SK-N-SH (cell line): ENCODE data around the gene CTSF. TPM values are rescaled to one million over a fixed set of nuclear protein-coding genes. Genes with fewer than 3 reads are reported as not detected.

Source experiments
- CTCF ChIA-PET: fragments of 300-600, 350-600 bp; formaldehyde crosslinking; extraction: SDS; loops from one replicate; lab custom pipeline; 2021; lab: Yijun Ruan, JAX
- POLR2A ChIA-PET: fragments of 350-600 bp; sonication (Branson Sonifier 250); formaldehyde crosslinking; extraction: SDS; loops from one replicate; lab custom pipeline; 2020; ENCODE audit warnings: antibody characterized with exemption, inconsistent platforms; lab: Yijun Ruan, JAX
- DNase-seq: peaks from one replicate; pipeline ENCODE4 v3.0.0; 2012
- H2AFZ ChIP-seq: fragments of 200-600 bp; sonication (generic); 2 replicates; pipeline ENCODE4 v1.8.1; 2016; ENCODE audit warnings: antibody characterized with exemption, mild to moderate bottlenecking, low read depth
- H3F3A ChIP-seq: fragments of 200-600 bp; sonication (generic); replicated peaks from 2 replicates; pipeline ENCODE3; 2016; ENCODE audit warnings: antibody characterized with exemption, mild to moderate bottlenecking; ENCODE audit not compliant: insufficient read depth
- H3K27ac ChIP-seq, 2 experiments: fragments of 200-500 bp in 1 of 2; fragments of 200-600 bp in 1 of 2; sonication (Bioruptor generic) in 1 of 2; sonication (generic), shearing (Covaris generic) in 1 of 2; 2 replicates each; pipeline versions ENCODE4 v1.5.1 to v1.6.1; 2014 to 2016; ENCODE audit warnings: low read depth in 2 of 2, inconsistent platforms in 1 of 2, low read length in 1 of 2, mild to moderate bottlenecking in 1 of 2, mixed read lengths in 1 of 2
- H3K27me3 ChIP-seq: fragments of 200-600 bp; sonication (generic), shearing (Covaris generic); 2 replicates; pipeline ENCODE4 v1.6.1; 2016; ENCODE audit warnings: mixed run types; ENCODE audit not compliant: insufficient read depth
- H3K36me3 ChIP-seq, 2 experiments: fragments of 200-500 bp in 1 of 2; fragments of 200-600 bp in 1 of 2; sonication (Bioruptor generic) in 1 of 2; sonication (generic) in 1 of 2; replicated peaks in 1 of 2; 2 replicates each; pipeline versions ENCODE3 to v1.5.1; 2014 to 2016; ENCODE audit warnings: low read length in 1 of 2, mild to moderate bottlenecking in 1 of 2; ENCODE audit not compliant: insufficient read depth in 2 of 2, control insufficient read depth in 1 of 2
- H3K4me1 ChIP-seq, 2 experiments: fragments of 200-500 bp in 1 of 2; fragments of 200-600 bp in 1 of 2; sonication (Bioruptor generic) in 1 of 2; sonication (generic), shearing (Covaris generic) in 1 of 2; 2 replicates each; pipeline versions ENCODE4 v1.5.1 to v1.6.1; 2014 to 2016; ENCODE audit warnings: low read depth in 1 of 2, low read length in 1 of 2, mixed run types in 1 of 2; ENCODE audit not compliant: insufficient read depth in 2 of 2, control insufficient read depth in 1 of 2
- H3K4me2 ChIP-seq: fragments of 200-600 bp; sonication (generic), shearing (Covaris generic); 2 replicates; pipeline ENCODE4 v1.6.1; 2017; ENCODE audit warnings: mixed run types
- H3K4me3 ChIP-seq, 2 experiments: fragments of 200-500 bp in 1 of 2; fragments of 200-600 bp in 1 of 2; sonication (Bioruptor generic) in 1 of 2; sonication (generic), shearing (Covaris generic) in 1 of 2; 2 replicates each; pipeline versions ENCODE4 v1.5.1 to v1.8.1; 2014 to 2016; ENCODE audit warnings: low read depth in 2 of 2, inconsistent platforms in 1 of 2, low read length in 1 of 2, mild to moderate bottlenecking in 1 of 2, mixed read lengths in 1 of 2, moderate library complexity in 1 of 2
- H3K79me2 ChIP-seq: fragments of 200-600 bp; sonication (generic); 2 replicates; pipeline ENCODE4 v1.8.1; 2017; ENCODE audit warnings: mild to moderate bottlenecking; ENCODE audit not compliant: insufficient read depth
- H3K9ac ChIP-seq: fragments of 200-600 bp; sonication (generic); 2 replicates; pipeline ENCODE4 v1.6.1; 2017; ENCODE audit warnings: mixed run types
- H3K9me2 ChIP-seq: fragments of 200-600 bp; sonication (generic); 2 replicates; pipeline ENCODE4 v1.6.1; 2017; ENCODE audit warnings: mixed run types
- H3K9me3 ChIP-seq: fragments of 200-600 bp; sonication (generic); 2 replicates; pipeline ENCODE4 v1.6.1; 2017; ENCODE audit warnings: mixed run types, mild to moderate bottlenecking, moderate library complexity
- H4K20me1 ChIP-seq: fragments of 200-600 bp; sonication (generic); 2 replicates; pipeline ENCODE4 v1.6.1; 2017; ENCODE audit warnings: mild to moderate bottlenecking, mixed run types; ENCODE audit not compliant: insufficient read depth
- ELF1 ChIP-seq: IDR thresholded peaks from 2 replicates; pipeline ENCODE4 v1.4.0; 2012
- FOSL2 ChIP-seq: IDR thresholded peaks from 2 replicates; pipeline ENCODE4 v1.4.0; 2012; ENCODE audit warnings: low read depth, mild to moderate bottlenecking, moderate library complexity, borderline replicate concordance
- FOXM1 ChIP-seq: IDR thresholded peaks from 2 replicates; pipeline ENCODE4 v1.4.0; 2012; ENCODE audit warnings: low read depth, mild to moderate bottlenecking
- MEF2A ChIP-seq: IDR thresholded peaks from 2 replicates; pipeline ENCODE4 v1.4.0; 2012; ENCODE audit warnings: low read depth, borderline replicate concordance
- MXI1 ChIP-seq: IDR thresholded peaks from 2 replicates; pipeline ENCODE4 v1.6.1; 2012; ENCODE audit warnings: mild to moderate bottlenecking, low read depth, low read length, improper control_type of control experiment
- NFIC ChIP-seq: IDR thresholded peaks from 2 replicates; pipeline ENCODE4 v1.4.0; 2012; ENCODE audit warnings: borderline replicate concordance
- NRF1 ChIP-seq: IDR thresholded peaks from 2 replicates; pipeline ENCODE4 v1.6.1; 2012; ENCODE audit warnings: low read depth, mild to moderate bottlenecking, low read length
- RAD21 ChIP-seq: IDR thresholded peaks from 2 replicates; pipeline ENCODE4 v1.6.1; 2012; ENCODE audit warnings: mild to moderate bottlenecking, low read length
- RXRA ChIP-seq: IDR thresholded peaks from 2 replicates; pipeline ENCODE4 v1.4.0; 2012; ENCODE audit warnings: low read depth, mild to moderate bottlenecking, borderline replicate concordance
- TEAD4 ChIP-seq: IDR thresholded peaks from 2 replicates; pipeline ENCODE4 v1.4.0; 2012; ENCODE audit warnings: mild to moderate bottlenecking, borderline replicate concordance; ENCODE audit not compliant: insufficient read depth
- WGBS: methylation state at CpG from one replicate; pipeline ENCODE4 v1.1.6; 2017; ENCODE audit warnings: low lambda C conversion rate; 5-methylcytosine and 5-hydroxymethylcytosine counted together
- polyA plus RNA-seq, 3 experiments: library from polyadenylated mRNA; depleted of rRNA; stranded (reverse); fragments of >200 nt; gene quantifications; 2 replicates each; pipeline ENCODE4 v1.2.3, GENCODE V29; 2012
- TF ChIP-seq, protein P1 (sequence below): IDR thresholded peaks from 2 replicates; pipeline ENCODE4 v1.6.1; 2012; ENCODE audit warnings: mild to moderate bottlenecking, low read depth, low read length, moderate library complexity
- TF ChIP-seq, protein P2 (sequence below): fragments of 150-350 bp; IDR thresholded peaks from 2 replicates; pipeline ENCODE4 v1.6.1; 2017; ENCODE audit warnings: antibody characterized with exemption, low read length, low read depth, borderline replicate concordance

Gene CTSF
- polyA plus RNA-seq, 1 of the 3 experiments (the other 2 are of a cell fraction): 57.2 TPM

DNA sequence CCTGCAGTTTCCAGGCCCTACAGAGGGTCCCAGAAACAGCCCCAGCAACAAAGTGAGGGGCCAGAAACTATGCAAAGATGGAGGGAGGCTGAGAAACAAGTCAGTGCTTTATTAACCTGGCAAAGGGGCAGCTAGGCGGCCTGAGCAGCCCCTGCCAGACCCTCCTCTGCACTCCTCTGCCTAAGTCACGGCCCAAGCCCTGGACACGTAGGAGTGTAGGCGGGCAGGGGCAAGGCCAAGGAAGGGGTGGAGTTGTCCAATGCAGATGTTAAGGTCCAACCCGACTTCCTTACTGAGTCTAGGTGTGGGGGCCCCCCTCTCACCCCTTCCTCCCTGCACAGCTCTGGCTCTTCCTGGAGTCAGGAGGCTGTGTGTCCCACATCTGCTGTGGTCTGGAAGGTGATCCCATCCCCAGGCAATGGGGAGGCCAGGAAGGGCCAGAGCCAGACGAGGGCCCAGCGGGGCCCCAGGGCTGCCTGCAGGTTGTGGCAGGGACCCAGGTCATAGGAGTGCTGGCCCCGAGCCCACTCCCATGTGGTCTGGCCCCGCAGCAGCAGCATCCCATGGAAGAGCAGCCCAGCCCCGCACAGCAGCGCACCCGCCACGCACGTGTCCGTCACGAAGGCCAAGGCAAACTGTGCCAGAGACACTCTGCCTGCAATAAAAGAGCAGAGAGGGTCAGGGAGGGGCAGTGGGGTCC lies 29.1 kb downstream of the CTSF start (continued):
- no peak for TF ChIP-seq MEF2A
- TF ChIP-seq TEAD4: no peak

DNA sequence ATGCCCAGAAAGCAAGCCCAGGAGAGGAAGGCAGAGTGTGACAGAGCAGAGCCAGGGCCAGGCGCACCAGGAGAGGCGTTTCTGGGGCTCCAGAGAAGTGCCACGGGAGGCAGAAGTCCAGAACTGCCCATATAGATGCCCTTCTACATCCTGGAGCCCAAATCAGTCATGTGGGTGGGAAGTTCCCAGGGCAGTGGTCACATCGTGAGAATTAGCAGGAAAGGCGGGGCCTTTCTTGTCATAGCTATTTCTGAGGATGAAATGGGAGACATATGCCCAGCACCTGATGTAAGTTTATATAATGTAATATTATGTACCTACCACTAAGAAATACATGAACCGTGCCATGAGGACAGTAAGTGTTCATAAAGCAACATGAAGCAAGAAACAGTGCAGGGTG lies 35.6 kb downstream of the CTSF start:
- POLR2A ChIA-PET: interaction anchor here (0.7 to 1.0 kb wide), 2 partner anchors 12 to 22 kb away, joined by 3 read pairs; partner anchors contain the start of gene BBS1

More for the DNA sequence above, 35.6 kb downstream of the CTSF start:
- Histone ChIP-seq H3K9ac (no peak overlapping the region), H4K20me1 (no peaks in the 10 kb centered on the region), H3K4me3 (no peak overlapping the region), H3K9me2 (no peaks in the 10 kb centered on the region), H2AFZ (no peak overlapping the region), H3K27ac (no peak overlapping the region), H3K36me3 (no peaks in the 10 kb centered on the region), H3F3A (no peaks in the 10 kb centered on the region), H3K27me3 (no peaks in the 10 kb centered on the region), H3K4me2 (no peak overlapping the region), H3K4me1 (no peaks in the 10 kb centered on the region), H3K9me3 (no peaks in the 10 kb centered on the region), H3K79me2 (no peaks in the 10 kb centered on the region)
- CTCF ChIA-PET: interaction anchor here (1.1 kb wide), 1 partner anchor 145 kb away, joined by 3 read pairs; the partner anchor contains the start of gene RBM4B
- no peak for DNase-seq
- TF ChIP-seq, protein P1, sequence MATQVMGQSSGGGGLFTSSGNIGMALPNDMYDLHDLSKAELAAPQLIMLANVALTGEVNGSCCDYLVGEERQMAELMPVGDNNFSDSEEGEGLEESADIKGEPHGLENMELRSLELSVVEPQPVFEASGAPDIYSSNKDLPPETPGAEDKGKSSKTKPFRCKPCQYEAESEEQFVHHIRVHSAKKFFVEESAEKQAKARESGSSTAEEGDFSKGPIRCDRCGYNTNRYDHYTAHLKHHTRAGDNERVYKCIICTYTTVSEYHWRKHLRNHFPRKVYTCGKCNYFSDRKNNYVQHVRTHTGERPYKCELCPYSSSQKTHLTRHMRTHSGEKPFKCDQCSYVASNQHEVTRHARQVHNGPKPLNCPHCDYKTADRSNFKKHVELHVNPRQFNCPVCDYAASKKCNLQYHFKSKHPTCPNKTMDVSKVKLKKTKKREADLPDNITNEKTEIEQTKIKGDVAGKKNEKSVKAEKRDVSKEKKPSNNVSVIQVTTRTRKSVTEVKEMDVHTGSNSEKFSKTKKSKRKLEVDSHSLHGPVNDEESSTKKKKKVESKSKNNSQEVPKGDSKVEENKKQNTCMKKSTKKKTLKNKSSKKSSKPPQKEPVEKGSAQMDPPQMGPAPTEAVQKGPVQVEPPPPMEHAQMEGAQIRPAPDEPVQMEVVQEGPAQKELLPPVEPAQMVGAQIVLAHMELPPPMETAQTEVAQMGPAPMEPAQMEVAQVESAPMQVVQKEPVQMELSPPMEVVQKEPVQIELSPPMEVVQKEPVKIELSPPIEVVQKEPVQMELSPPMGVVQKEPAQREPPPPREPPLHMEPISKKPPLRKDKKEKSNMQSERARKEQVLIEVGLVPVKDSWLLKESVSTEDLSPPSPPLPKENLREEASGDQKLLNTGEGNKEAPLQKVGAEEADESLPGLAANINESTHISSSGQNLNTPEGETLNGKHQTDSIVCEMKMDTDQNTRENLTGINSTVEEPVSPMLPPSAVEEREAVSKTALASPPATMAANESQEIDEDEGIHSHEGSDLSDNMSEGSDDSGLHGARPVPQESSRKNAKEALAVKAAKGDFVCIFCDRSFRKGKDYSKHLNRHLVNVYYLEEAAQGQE: no peak
- TF ChIP-seq RAD21 (no peak), ELF1 (no peak), NFIC (no peak), NRF1 (no peak), MEF2A (no peak), FOXM1 (no peak), RXRA (no peak), FOSL2 (no peak), MXI1 (no peak)
- TF ChIP-seq, protein P2, sequence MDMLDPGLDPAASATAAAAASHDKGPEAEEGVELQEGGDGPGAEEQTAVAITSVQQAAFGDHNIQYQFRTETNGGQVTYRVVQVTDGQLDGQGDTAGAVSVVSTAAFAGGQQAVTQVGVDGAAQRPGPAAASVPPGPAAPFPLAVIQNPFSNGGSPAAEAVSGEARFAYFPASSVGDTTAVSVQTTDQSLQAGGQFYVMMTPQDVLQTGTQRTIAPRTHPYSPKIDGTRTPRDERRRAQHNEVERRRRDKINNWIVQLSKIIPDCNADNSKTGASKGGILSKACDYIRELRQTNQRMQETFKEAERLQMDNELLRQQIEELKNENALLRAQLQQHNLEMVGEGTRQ: no peak
- 82% methylated on average over 4 of the region's 6 CpGs for WGBS
